Measurements from ENCODE around the gene TNRC6A. TPM values are rescaled to one million over a fixed set of nuclear protein-coding genes. Genes with fewer than 3 reads are reported as not detected.
"Not testable (repeated sequence)": the region's sequence is repeated elsewhere in the genome, so short reads cannot be mapped to it uniquely, and the experiment has no call there.

The TNRC6A gene
- total and polyA plus RNA-seq, 3 experiments from 2014 or later, result 11.4 to 44.0 (median 40.4) TPM

- POLR2A ChIA-PET, result no interaction called here
- Mint-ChIP-seq H3K27me3 (no peaks in the 10 kb centered on the region), H3K4me1 (peaks cover 82 to 100% (median 98%) of the 10 kb centered on the region in 3 donors), H3K36me3 (peaks cover 0 to 47% (median 5%) of the 10 kb centered on the region in 3 donors), H3K9me3 (no peaks in the 10 kb centered on the region), H3K27ac (no peak overlapping the region), H3K4me3 (peak overlapping the region in 1 of 7 donors; percentile 36)
- CTCF ChIA-PET, result no interaction called here
- Histone ChIP-seq H3K27ac (ENCODE audit: low read depth, low read length) (no peak overlapping the region), H3K27me3 (ENCODE audit: insufficient read depth, low read length, poor library complexity, severe bottlenecking) (no peaks in the 10 kb centered on the region), H3K36me3 (ENCODE audit: insufficient read depth, low read length) (no peaks in the 10 kb centered on the region), H3K4me3 (ENCODE audit: low read length) (no peak overlapping the region), H3K9me3 (ENCODE audit: low read length) (no peaks in the 10 kb centered on the region), H3K4me1 (ENCODE audit: insufficient read depth, low read length) (peaks cover 77% of the 10 kb centered on the region)
- no peak for DNase-seq
Measured at GRCh38 chr16:24738895-24739294, 9.4 kb downstream of the TNRC6A start.

GRCh38 chr16:24741862-24742261, 12.4 kb downstream of the TNRC6A start:
- no peak for DNase-seq
- Mint-ChIP-seq H3K4me3 (no peak overlapping the region), H3K27ac (peak overlapping the region in 1 of 8 donors; percentile 55), H3K27me3 (no peaks in the 10 kb centered on the region), H3K4me1 (peaks cover 83 to 100% (median 100%) of the 10 kb centered on the region in 3 donors), H3K36me3 (peaks cover 0 to 56% (median 7%) of the 10 kb centered on the region in 3 donors), H3K9me3 (no peaks in the 10 kb centered on the region)
- Histone ChIP-seq H3K27ac (ENCODE audit: low read depth, low read length) (no peak overlapping the region), H3K4me3 (ENCODE audit: low read length) (no peak overlapping the region), H3K9me3 (ENCODE audit: low read length) (no peaks in the 10 kb centered on the region), H3K27me3 (ENCODE audit: insufficient read depth, low read length, poor library complexity, severe bottlenecking) (no peaks in the 10 kb centered on the region), H3K36me3 (ENCODE audit: insufficient read depth, low read length) (no peaks in the 10 kb centered on the region), H3K4me1 (ENCODE audit: insufficient read depth, low read length) (peaks cover 92% of the 10 kb centered on the region)
- ChIA-PET CTCF (no interaction called here), POLR2A (no interaction called here)

- H3K4me3 Mint-ChIP-seq; H3K9me3 Mint-ChIP-seq; POLR2A ChIA-PET; H3K4me3 ChIP-seq (ENCODE audit: low read length); H3K27me3 ChIP-seq (ENCODE audit: insufficient read depth, low read length, poor library complexity, severe bottlenecking); H3K27me3 Mint-ChIP-seq; H3K36me3 ChIP-seq (ENCODE audit: insufficient read depth, low read length); DNase-seq; H3K27ac Mint-ChIP-seq; H3K27ac ChIP-seq (ENCODE audit: low read depth, low read length); H3K9me3 ChIP-seq (ENCODE audit: low read length): not testable (repeated sequence)
- H3K36me3 Mint-ChIP-seq, result peaks cover 0 to 61% (median 9%) of the 10 kb centered on the region in 3 donors
- H3K4me1 ChIP-seq (ENCODE audit: insufficient read depth, low read length), result peaks cover 91% of the 10 kb centered on the region
- peaks cover 85 to 100% (median 100%) of the 10 kb centered on the region in 3 donors for H3K4me1 Mint-ChIP-seq
- CTCF ChIA-PET, result interaction anchor here (1.0 kb wide), 1 partner anchor 12 kb away, joined by 3 read pairs; no protein-coding TSS in a partner anchor
Measured at GRCh38 chr16:24742610-24743009, 13.2 kb downstream of the TNRC6A start.

- POLR2A ChIA-PET, result no interaction called here
- peaks cover 83 to 100% (median 97%) of the 10 kb centered on the region in 3 donors for H3K4me1 Mint-ChIP-seq
- H3K27ac Mint-ChIP-seq, result peak overlapping the region in 4 of 8 donors; percentile 2 to 74 (median 46)
Measured at GRCh38 chr16:24745391-24745790, 15.9 kb downstream of the TNRC6A start.

GRCh38 chr16:24745791-24746190, 16.3 kb downstream of the TNRC6A start:
- ChIA-PET CTCF (interaction anchor here (1.2 kb wide), 1 partner anchor 228 kb away, joined by 3 read pairs; no protein-coding TSS in a partner anchor), POLR2A (no interaction called here)
- no peak for DNase-seq
- Mint-ChIP-seq H3K9me3 (no peaks in the 10 kb centered on the region), H3K36me3 (peaks cover 0 to 54% (median 7%) of the 10 kb centered on the region in 3 donors), H3K27me3 (no peaks in the 10 kb centered on the region), H3K4me3 (peak overlapping the region in 2 of 7 donors; percentile 3 to 22), H3K27ac (peak overlapping the region in 2 of 8 donors; percentile 2 to 27), H3K4me1 (peaks cover 82 to 100% (median 97%) of the 10 kb centered on the region in 3 donors)
- Histone ChIP-seq H3K4me1 (ENCODE audit: insufficient read depth, low read length) (peaks cover 72% of the 10 kb centered on the region), H3K4me3 (ENCODE audit: low read length) (no peak overlapping the region), H3K36me3 (ENCODE audit: insufficient read depth, low read length) (no peaks in the 10 kb centered on the region), H3K27ac (ENCODE audit: low read depth, low read length) (no peak overlapping the region), H3K9me3 (ENCODE audit: low read length) (no peaks in the 10 kb centered on the region), H3K27me3 (ENCODE audit: insufficient read depth, low read length, poor library complexity, severe bottlenecking) (no peaks in the 10 kb centered on the region)

More at GRCh38 chr16:24745391-24745790, 15.9 kb downstream of the TNRC6A start:
- no peak overlapping the region for H3K27ac ChIP-seq (ENCODE audit: low read depth, low read length)
- no peaks in the 10 kb centered on the region for H3K36me3 ChIP-seq (ENCODE audit: insufficient read depth, low read length)
- peaks cover 76% of the 10 kb centered on the region for H3K4me1 ChIP-seq (ENCODE audit: insufficient read depth, low read length)
- Mint-ChIP-seq H3K4me3 (peak overlapping the region in 3 of 7 donors; percentile 0 to 22 (median 17)), H3K9me3 (no peaks in the 10 kb centered on the region), H3K36me3 (peaks cover 0 to 55% (median 9%) of the 10 kb centered on the region in 3 donors), H3K27me3 (no peaks in the 10 kb centered on the region)
- CTCF ChIA-PET, result interaction anchor here (1.2 kb wide), 1 partner anchor 228 kb away, joined by 3 read pairs; no protein-coding TSS in a partner anchor
- no peak for DNase-seq
- no peaks in the 10 kb centered on the region for H3K9me3 ChIP-seq (ENCODE audit: low read length)
- no peak overlapping the region for H3K4me3 ChIP-seq (ENCODE audit: low read length)
- H3K27me3 ChIP-seq (ENCODE audit: insufficient read depth, low read length, poor library complexity, severe bottlenecking), result no peaks in the 10 kb centered on the region

- no peaks in the 10 kb centered on the region for H3K27me3 ChIP-seq (ENCODE audit: insufficient read depth, low read length, poor library complexity, severe bottlenecking)
- no peak overlapping the region for H3K4me3 ChIP-seq (ENCODE audit: low read length)
- DNase-seq, result no peak
- CTCF ChIA-PET, result no interaction called here
- no peaks in the 10 kb centered on the region for H3K9me3 ChIP-seq (ENCODE audit: low read length)
- H3K27ac ChIP-seq (ENCODE audit: low read depth, low read length), result no peak overlapping the region
- Mint-ChIP-seq H3K27ac (peak overlapping the region in 3 of 8 donors; percentile 4 to 33 (median 19)), H3K9me3 (no peaks in the 10 kb centered on the region), H3K4me3 (no peak overlapping the region), H3K4me1 (peaks cover 78 to 96% (median 94%) of the 10 kb centered on the region in 3 donors), H3K27me3 (no peaks in the 10 kb centered on the region), H3K36me3 (peaks cover 0 to 48% (median 4%) of the 10 kb centered on the region in 3 donors)
- peaks cover 69% of the 10 kb centered on the region for H3K4me1 ChIP-seq (ENCODE audit: insufficient read depth, low read length)
- POLR2A ChIA-PET, result no interaction called here
- no peaks in the 10 kb centered on the region for H3K36me3 ChIP-seq (ENCODE audit: insufficient read depth, low read length)
Measured at GRCh38 chr16:24747441-24747840, 18.0 kb downstream of the TNRC6A start.

GRCh38 chr16:24748242-24748641, 18.8 kb downstream of the TNRC6A start:
- H3K27me3 ChIP-seq (ENCODE audit: insufficient read depth, low read length, poor library complexity, severe bottlenecking), result no peaks in the 10 kb centered on the region
- peaks cover 80 to 96% (median 94%) of the 10 kb centered on the region in 3 donors for H3K4me1 Mint-ChIP-seq
- ChIA-PET POLR2A (no interaction called here), CTCF (interaction anchor here (1.0 kb wide), 1 partner anchor 92 kb away, joined by 3 read pairs; no protein-coding TSS in a partner anchor)
- H3K36me3 ChIP-seq (ENCODE audit: insufficient read depth, low read length), result no peaks in the 10 kb centered on the region
- no peak for DNase-seq
- no peak overlapping the region for H3K4me3 ChIP-seq (ENCODE audit: low read length)
- no peaks in the 10 kb centered on the region for H3K27me3 Mint-ChIP-seq
- peak overlapping the region in 3 of 8 donors; percentile 15 to 50 (median 24) for H3K27ac Mint-ChIP-seq
- H3K4me3 Mint-ChIP-seq, result peak overlapping the region in 3 of 7 donors; percentile 15 to 21 (median 18)
- peaks cover 70% of the 10 kb centered on the region for H3K4me1 ChIP-seq (ENCODE audit: insufficient read depth, low read length)
- no peak overlapping the region for H3K27ac ChIP-seq (ENCODE audit: low read depth, low read length)
- no peaks in the 10 kb centered on the region for H3K9me3 ChIP-seq (ENCODE audit: low read length)
- H3K9me3 Mint-ChIP-seq, result no peaks in the 10 kb centered on the region
- peaks cover 0 to 45% (median 4%) of the 10 kb centered on the region in 3 donors for H3K36me3 Mint-ChIP-seq

- peak overlapping the region in 2 of 7 donors; percentile 0 to 44 for H3K4me3 Mint-ChIP-seq
- H3K27ac Mint-ChIP-seq, result peak overlapping the region in 3 of 8 donors; percentile 4 to 50 (median 44)
- H3K27ac ChIP-seq (ENCODE audit: low read depth, low read length), result no peak overlapping the region
- no peaks in the 10 kb centered on the region for H3K9me3 ChIP-seq (ENCODE audit: low read length)
- no peaks in the 10 kb centered on the region for H3K9me3 Mint-ChIP-seq
- H3K36me3 Mint-ChIP-seq, result peaks cover 0 to 37% (median 4%) of the 10 kb centered on the region in 3 donors
- no peaks in the 10 kb centered on the region for H3K27me3 Mint-ChIP-seq
- H3K4me1 ChIP-seq (ENCODE audit: insufficient read depth, low read length), result peaks cover 63% of the 10 kb centered on the region
- no peaks in the 10 kb centered on the region for H3K36me3 ChIP-seq (ENCODE audit: insufficient read depth, low read length)
- ChIA-PET CTCF (interaction anchor here (0.9 to 1.0 kb wide), 2 partner anchors 14 to 93 kb away, joined by 3 read pairs; no protein-coding TSS in a partner anchor), POLR2A (no interaction called here)
- peaks cover 75 to 93% (median 92%) of the 10 kb centered on the region in 3 donors for H3K4me1 Mint-ChIP-seq
- H3K27me3 ChIP-seq (ENCODE audit: insufficient read depth, low read length, poor library complexity, severe bottlenecking), result no peaks in the 10 kb centered on the region
- H3K4me3 ChIP-seq (ENCODE audit: low read length), result no peak overlapping the region
- DNase-seq, result no peak
Measured at GRCh38 chr16:24749310-24749709, 19.9 kb downstream of the TNRC6A start.

Data from CD8-positive, alpha-beta memory T cell (primary cell).